Measurements from ENCODE around the gene PPARGC1A. TPM values are rescaled to one million over a fixed set of nuclear protein-coding genes. Genes with fewer than 3 reads are reported as not detected.

Gene PPARGC1A
- total and polyA plus RNA-seq, 2 donors (not counting 3 experiments of a cell fraction or from before 2014, with no cell fraction given): not detected

DNA sequence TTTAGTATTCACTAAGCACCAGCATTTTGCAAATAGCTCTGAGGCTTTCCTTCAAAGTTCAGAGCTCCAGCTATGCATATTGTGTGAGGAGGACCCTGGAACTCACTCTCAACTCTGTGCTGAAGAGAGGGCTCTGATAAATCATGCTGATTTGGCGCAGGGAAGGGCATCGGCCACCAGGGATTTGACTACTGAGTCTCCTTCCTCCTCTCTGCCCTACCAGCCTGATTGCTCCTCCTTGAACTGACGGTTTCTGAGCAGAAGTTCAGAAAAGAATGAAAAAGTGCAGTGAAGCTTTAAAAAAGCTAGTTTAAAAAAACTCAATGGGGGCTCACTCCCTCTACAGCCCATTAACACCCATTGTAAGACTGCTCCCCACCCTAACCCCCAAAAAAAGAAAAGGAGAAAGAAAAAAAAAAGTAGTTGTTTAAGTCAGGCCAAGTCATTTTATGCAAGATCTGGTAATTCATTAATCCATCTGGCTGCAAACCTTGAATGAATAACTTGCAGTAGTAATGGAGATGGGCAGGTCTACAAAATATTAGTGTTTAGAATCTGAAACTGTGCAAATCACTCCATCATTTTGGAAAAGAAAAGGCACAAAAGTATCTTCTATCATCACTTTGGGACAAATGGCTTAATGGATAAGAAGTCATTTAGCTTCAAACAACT is 13.3 kb downstream of the PPARGC1A start:
- Histone ChIP-seq H3K9ac (replicated peaks; ENCODE audit: extremely low read depth, insufficient read depth, low read length) (no peak overlapping the region), H2AFZ (ENCODE audit: low read depth, low read length) (no peak overlapping the region), H3K27me3 (ENCODE audit: control insufficient read depth in 2 of 2, insufficient read depth in 2 of 2, low read length in 2 of 2) (no peaks in the 10 kb centered on the region), H3K4me2 (ENCODE audit: insufficient read depth, low read length) (no peak overlapping the region), H3K36me3 (ENCODE audit: control insufficient read depth in 2 of 2, extremely low read depth in 1 of 2, insufficient read depth in 2 of 2, low read length in 2 of 2) (no peaks in the 10 kb centered on the region), H3K9me3 (replicated peaks; ENCODE audit: control insufficient read depth, insufficient read depth, low read length) (no peaks in the 10 kb centered on the region), H3K9me1 (replicated peaks; ENCODE audit: control insufficient read depth, extremely low read depth, insufficient read depth, low read length) (no peaks in the 10 kb centered on the region), H3K4me1 (ENCODE audit: control insufficient read depth, extremely low read depth, insufficient read depth, low read length) (no peaks in the 10 kb centered on the region), H3K79me2 (ENCODE audit: control insufficient read depth, insufficient read depth, low read length) (no peaks in the 10 kb centered on the region), H3K4me3 (replicated peaks in 1 of 3; ENCODE audit: insufficient read depth in 1 of 3, low read depth in 1 of 3, low read length in 3 of 3) (no peak overlapping the region), H4K20me1 (replicated peaks; ENCODE audit: control insufficient read depth, extremely low read depth, insufficient read depth, low read length) (no peaks in the 10 kb centered on the region), H3K27ac (ENCODE audit: insufficient read depth, low read depth, low read length) (no peak overlapping the region)
- BruUV-seq (replicated peaks): no TSS peak
- dilution Hi-C loops (cut with MboI; ENCODE audit: extremely low pct_ligation_motif_present, low sequenced_read_pairs): no loop called here
- no peak for TF ChIP-seq GATA2 (IDR thresholded peaks at IDR 0.05; ENCODE audit: insufficient read depth, insufficient read length, low read depth, low read length)
- TF ChIP-seq FOS (IDR thresholded peaks at IDR 0.05; ENCODE audit: borderline replicate concordance, insufficient read depth, low read length): no peak
- TF ChIP-seq EZH2 (IDR thresholded peaks at IDR 0.05; ENCODE audit: borderline replicate concordance, low read depth, low read length, severe bottlenecking): no peak
- TF ChIP-seq, protein P1, sequence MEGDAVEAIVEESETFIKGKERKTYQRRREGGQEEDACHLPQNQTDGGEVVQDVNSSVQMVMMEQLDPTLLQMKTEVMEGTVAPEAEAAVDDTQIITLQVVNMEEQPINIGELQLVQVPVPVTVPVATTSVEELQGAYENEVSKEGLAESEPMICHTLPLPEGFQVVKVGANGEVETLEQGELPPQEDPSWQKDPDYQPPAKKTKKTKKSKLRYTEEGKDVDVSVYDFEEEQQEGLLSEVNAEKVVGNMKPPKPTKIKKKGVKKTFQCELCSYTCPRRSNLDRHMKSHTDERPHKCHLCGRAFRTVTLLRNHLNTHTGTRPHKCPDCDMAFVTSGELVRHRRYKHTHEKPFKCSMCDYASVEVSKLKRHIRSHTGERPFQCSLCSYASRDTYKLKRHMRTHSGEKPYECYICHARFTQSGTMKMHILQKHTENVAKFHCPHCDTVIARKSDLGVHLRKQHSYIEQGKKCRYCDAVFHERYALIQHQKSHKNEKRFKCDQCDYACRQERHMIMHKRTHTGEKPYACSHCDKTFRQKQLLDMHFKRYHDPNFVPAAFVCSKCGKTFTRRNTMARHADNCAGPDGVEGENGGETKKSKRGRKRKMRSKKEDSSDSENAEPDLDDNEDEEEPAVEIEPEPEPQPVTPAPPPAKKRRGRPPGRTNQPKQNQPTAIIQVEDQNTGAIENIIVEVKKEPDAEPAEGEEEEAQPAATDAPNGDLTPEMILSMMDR (IDR thresholded peaks at IDR 0.05; ENCODE audit: extremely low read depth in 1 of 2, insufficient read depth in 1 of 2, low read depth in 1 of 2, low read length in 2 of 2): no peak
- TF ChIP-seq MYC (IDR thresholded peaks at IDR 0.05; ENCODE audit: low read depth, low read length): no peak
- TF ChIP-seq, protein P2, sequence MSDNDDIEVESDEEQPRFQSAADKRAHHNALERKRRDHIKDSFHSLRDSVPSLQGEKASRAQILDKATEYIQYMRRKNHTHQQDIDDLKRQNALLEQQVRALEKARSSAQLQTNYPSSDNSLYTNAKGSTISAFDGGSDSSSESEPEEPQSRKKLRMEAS (IDR thresholded peaks at IDR 0.05; ENCODE audit: insufficient read depth, insufficient read length): no peak
- TF ChIP-seq POLR2A (IDR thresholded peaks at IDR 0.05; ENCODE audit: low read depth, low read length): no peak
- TF ChIP-seq JUN (IDR thresholded peaks at IDR 0.05; ENCODE audit: borderline replicate concordance, insufficient read depth, insufficient read length, low read depth): no peak
- ChIA-PET POLR2A (no interaction called here), CTCF (no interaction called here)
- FAIRE-seq: no peak
- DNase-seq (ENCODE audit: low read depth, low spot score): no peak
- intact Hi-C loops (cut with micrococcal nuclease): no loop called here
